ENCODE data around the gene ITGAX.

- no peak for TF ChIP-seq CTCF (conservative IDR thresholded peaks at IDR 0.05; ENCODE audit: low read depth, low read length)
- TF ChIP-seq EZH2 (IDR thresholded peaks at IDR 0.05; ENCODE audit: borderline replicate concordance, low read depth, low read length, poor library complexity, severe bottlenecking) = no peak
Observed at GRCh38 chr16:31401436-31401835, 46.5 kb downstream of the ITGAX start.

Measured in A673 (cell line).